Panc1 (cell line): ENCODE measurements around the gene GNAI1. TPM values are rescaled to one million over a fixed set of nuclear protein-coding genes. Genes with fewer than 3 reads are reported as not detected.

Source experiments
- ATAC-seq: fragments of 200-7000 bp; cut with Tn5 transposase; 2 replicates; pipeline ENCODE4 v1.9.1; 2020; ENCODE audit warnings: mild to moderate bottlenecking, moderate library complexity
- BruUV-seq: library from RNA; stranded (reverse); fragments of 400-500 nt; replicated peaks from 2 replicates; lab custom pipeline; 2021; lab: Mats Ljungman, UMichigan
- CTCF ChIA-PET: fragments of 300-600 bp; sonication (Branson Sonifier 250); formaldehyde crosslinking; loops from one replicate; lab custom pipeline; 2022; ENCODE audit warnings: antibody characterized with exemption; lab: Charles Lee
- POLR2A ChIA-PET: fragments of 300-600 bp; sonication (Branson Sonifier 250); formaldehyde crosslinking; loops from one replicate; lab custom pipeline; 2022; ENCODE audit warnings: antibody characterized with exemption; lab: Charles Lee
- DNase-seq: peaks from one replicate; pipeline ENCODE4 v3.0.0-alpha.2; 2010; ENCODE audit warnings: low read depth, low spot score
- H3K27ac ChIP-seq: 2 replicates; pipeline ENCODE4 v1.5.1; 2011; ENCODE audit warnings: mild to moderate bottlenecking, low read length, inconsistent platforms
- H3K27me3 ChIP-seq: fragments of 200-500 bp; sonication (Bioruptor generic); 2 replicates; pipeline ENCODE4 v1.6.0; 2014; ENCODE audit warnings: low read length, inconsistent platforms; ENCODE audit not compliant: control insufficient read depth, insufficient read depth
- H3K36me3 ChIP-seq: fragments of 200-500 bp; sonication (Bioruptor generic); 2 replicates; pipeline ENCODE4 v1.5.1; 2014; ENCODE audit warnings: inconsistent platforms, mild to moderate bottlenecking, low read length, moderate library complexity; ENCODE audit not compliant: control insufficient read depth, insufficient read depth
- H3K4me1 ChIP-seq: 2 replicates; pipeline ENCODE4 v1.5.1; 2011; ENCODE audit warnings: inconsistent platforms, mild to moderate bottlenecking, low read length, moderate library complexity; ENCODE audit not compliant: control insufficient read depth, insufficient read depth
- H3K4me3 ChIP-seq, 2 experiments: 2 replicates each; pipeline ENCODE4 v1.5.1; 2011 to 2012; ENCODE audit warnings: low read depth in 2 of 2, low read length in 2 of 2, mild to moderate bottlenecking in 2 of 2, inconsistent platforms in 1 of 2, moderate library complexity in 1 of 2
- H3K9me3 ChIP-seq: fragments of 200-500 bp; sonication (Bioruptor generic); 2 replicates; pipeline ENCODE4 v1.5.1; 2014; ENCODE audit warnings: low read depth, mild to moderate bottlenecking, inconsistent platforms, low read length, moderate library complexity; ENCODE audit not compliant: control insufficient read depth, insufficient read depth
- POLR2AphosphoS5 ChIP-seq: IDR thresholded peaks from 2 replicates; pipeline ENCODE4 v1.6.1; 2012; ENCODE audit warnings: mild to moderate bottlenecking, low read depth, low read length, moderate library complexity
- SIN3A ChIP-seq: IDR thresholded peaks from 2 replicates; pipeline ENCODE4 v1.6.1; 2012; ENCODE audit warnings: low read depth, mild to moderate bottlenecking, low read length, moderate library complexity, borderline replicate concordance; ENCODE audit not compliant: insufficient read depth
- TCF7L2 ChIP-seq: IDR thresholded peaks from 2 replicates; pipeline ENCODE4 v1.6.1; 2011; ENCODE audit warnings: mild to moderate bottlenecking, low read depth, low read length, inconsistent platforms
- in situ Hi-C: cut with HindIII; loops from 2 replicates; pipeline ENCODE4 v1.10.0; 2016; ENCODE audit warnings: low sequenced_read_pairs, low pct_unique_long_range_greater_than_20kb
- intact Hi-C: fragments of 100-400 bp; cut with micrococcal nuclease; formaldehyde crosslinking; loops from one replicate; pipeline ENCODE4 v1.10.0; 2022; ENCODE audit not compliant: unreplicated experiment
- total RNA-seq: library from RNA; stranded (reverse); gene quantifications from one replicate; pipeline ENCODE4 v1.2.1, GENCODE V29; 2021; ENCODE audit not compliant: unreplicated experiment
- TF ChIP-seq, protein P1 (sequence below): fragments of 450-650 bp; IDR thresholded peaks from 2 replicates; pipeline ENCODE4 v1.5.1; 2017; ENCODE audit warnings: mild to moderate bottlenecking
- TF ChIP-seq, protein P2 (sequence below), 2 experiments: IDR thresholded peaks; 2 replicates each; pipeline ENCODE4 v1.6.1; 2011 to 2012; ENCODE audit warnings: low read depth in 2 of 2, control low read depth in 1 of 2, low read length in 1 of 2, mild to moderate bottlenecking in 1 of 2, moderate library complexity in 1 of 2; ENCODE audit not compliant: insufficient read depth in 1 of 2

Gene GNAI1
- total RNA-seq, 1 experiment from 2014 or later, result 19.2 TPM

DNA sequence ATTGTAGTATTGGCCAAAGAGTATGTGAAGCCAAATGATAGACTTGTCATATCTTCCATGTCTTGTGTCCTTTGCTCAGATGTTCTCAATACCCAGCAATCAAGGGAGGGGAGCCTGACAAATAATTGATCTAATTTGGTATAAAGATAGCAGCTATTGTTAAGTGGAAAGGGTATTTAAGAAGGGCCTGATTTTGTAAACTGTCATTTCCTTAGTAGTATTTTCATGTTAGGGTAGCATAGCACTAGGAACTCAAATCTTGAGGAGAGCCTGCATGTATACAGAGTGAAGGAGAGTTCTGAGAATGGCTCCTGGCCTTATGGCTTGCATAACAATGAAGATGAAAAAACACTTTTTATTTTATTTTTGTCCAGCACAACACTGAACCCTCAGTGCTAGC lies 53.1 kb downstream of the GNAI1 start:
- Histone ChIP-seq H3K36me3 (no peaks in the 10 kb centered on the region), H3K27ac (no peak overlapping the region), H3K4me3 (no peak overlapping the region), H3K9me3 (no peaks in the 10 kb centered on the region), H3K27me3 (no peaks in the 10 kb centered on the region), H3K4me1 (peaks cover 9% of the 10 kb centered on the region)
- no peak for ATAC-seq
- no peak for TF ChIP-seq SIN3A
- no peak for TF ChIP-seq POLR2AphosphoS5
- TF ChIP-seq, protein P1, sequence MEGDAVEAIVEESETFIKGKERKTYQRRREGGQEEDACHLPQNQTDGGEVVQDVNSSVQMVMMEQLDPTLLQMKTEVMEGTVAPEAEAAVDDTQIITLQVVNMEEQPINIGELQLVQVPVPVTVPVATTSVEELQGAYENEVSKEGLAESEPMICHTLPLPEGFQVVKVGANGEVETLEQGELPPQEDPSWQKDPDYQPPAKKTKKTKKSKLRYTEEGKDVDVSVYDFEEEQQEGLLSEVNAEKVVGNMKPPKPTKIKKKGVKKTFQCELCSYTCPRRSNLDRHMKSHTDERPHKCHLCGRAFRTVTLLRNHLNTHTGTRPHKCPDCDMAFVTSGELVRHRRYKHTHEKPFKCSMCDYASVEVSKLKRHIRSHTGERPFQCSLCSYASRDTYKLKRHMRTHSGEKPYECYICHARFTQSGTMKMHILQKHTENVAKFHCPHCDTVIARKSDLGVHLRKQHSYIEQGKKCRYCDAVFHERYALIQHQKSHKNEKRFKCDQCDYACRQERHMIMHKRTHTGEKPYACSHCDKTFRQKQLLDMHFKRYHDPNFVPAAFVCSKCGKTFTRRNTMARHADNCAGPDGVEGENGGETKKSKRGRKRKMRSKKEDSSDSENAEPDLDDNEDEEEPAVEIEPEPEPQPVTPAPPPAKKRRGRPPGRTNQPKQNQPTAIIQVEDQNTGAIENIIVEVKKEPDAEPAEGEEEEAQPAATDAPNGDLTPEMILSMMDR, result no peak
- in situ Hi-C loops, result no loop called here
- DNase-seq, result no peak
- ChIA-PET CTCF (no interaction called here), POLR2A (no interaction called here)
- no TSS peak for BruUV-seq
- intact Hi-C loops, result no loop called here

DNA sequence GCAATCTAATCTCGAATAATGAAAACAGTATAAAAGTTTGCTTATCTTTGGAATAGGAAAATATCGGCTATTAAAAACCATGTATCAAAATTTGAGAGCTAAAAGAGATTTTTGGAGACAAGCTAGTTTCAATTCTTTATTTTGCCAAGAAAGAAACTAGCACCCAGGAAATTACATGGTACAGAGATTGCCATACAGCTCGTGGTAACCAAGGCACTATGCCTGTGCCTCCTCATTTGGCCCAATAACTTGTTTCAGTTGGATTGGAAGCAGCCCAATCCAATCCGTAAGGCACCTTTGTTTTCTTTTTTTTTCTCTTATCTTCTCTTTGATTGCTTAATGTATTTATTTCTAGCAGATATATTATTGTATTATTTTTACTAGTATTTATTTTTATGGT lies 55.0 kb downstream of the GNAI1 start:
- no peak for ATAC-seq
- DNase-seq, result no peak
- Histone ChIP-seq H3K4me1 (peaks cover 9% of the 10 kb centered on the region), H3K36me3 (no peaks in the 10 kb centered on the region), H3K4me3 (no peak overlapping the region), H3K27me3 (no peaks in the 10 kb centered on the region), H3K27ac (no peak overlapping the region), H3K9me3 (no peaks in the 10 kb centered on the region)
- BruUV-seq, result no TSS peak
- in situ Hi-C loops (no loop called here), intact Hi-C loops (no loop called here)
- CTCF ChIA-PET, result interaction anchor here (0.6 kb wide), 1 partner anchor 19 kb away, joined by 3 read pairs; no protein-coding TSS in a partner anchor
- POLR2A ChIA-PET, result no interaction called here
- TF ChIP-seq, protein P1, result no peak
- TF ChIP-seq TCF7L2 (no peak), POLR2AphosphoS5 (no peak), SIN3A (no peak)
- TF ChIP-seq, protein P2, sequence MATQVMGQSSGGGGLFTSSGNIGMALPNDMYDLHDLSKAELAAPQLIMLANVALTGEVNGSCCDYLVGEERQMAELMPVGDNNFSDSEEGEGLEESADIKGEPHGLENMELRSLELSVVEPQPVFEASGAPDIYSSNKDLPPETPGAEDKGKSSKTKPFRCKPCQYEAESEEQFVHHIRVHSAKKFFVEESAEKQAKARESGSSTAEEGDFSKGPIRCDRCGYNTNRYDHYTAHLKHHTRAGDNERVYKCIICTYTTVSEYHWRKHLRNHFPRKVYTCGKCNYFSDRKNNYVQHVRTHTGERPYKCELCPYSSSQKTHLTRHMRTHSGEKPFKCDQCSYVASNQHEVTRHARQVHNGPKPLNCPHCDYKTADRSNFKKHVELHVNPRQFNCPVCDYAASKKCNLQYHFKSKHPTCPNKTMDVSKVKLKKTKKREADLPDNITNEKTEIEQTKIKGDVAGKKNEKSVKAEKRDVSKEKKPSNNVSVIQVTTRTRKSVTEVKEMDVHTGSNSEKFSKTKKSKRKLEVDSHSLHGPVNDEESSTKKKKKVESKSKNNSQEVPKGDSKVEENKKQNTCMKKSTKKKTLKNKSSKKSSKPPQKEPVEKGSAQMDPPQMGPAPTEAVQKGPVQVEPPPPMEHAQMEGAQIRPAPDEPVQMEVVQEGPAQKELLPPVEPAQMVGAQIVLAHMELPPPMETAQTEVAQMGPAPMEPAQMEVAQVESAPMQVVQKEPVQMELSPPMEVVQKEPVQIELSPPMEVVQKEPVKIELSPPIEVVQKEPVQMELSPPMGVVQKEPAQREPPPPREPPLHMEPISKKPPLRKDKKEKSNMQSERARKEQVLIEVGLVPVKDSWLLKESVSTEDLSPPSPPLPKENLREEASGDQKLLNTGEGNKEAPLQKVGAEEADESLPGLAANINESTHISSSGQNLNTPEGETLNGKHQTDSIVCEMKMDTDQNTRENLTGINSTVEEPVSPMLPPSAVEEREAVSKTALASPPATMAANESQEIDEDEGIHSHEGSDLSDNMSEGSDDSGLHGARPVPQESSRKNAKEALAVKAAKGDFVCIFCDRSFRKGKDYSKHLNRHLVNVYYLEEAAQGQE (IDR thresholded peaks at IDR 0.05; ENCODE audit: insufficient read depth in 1 of 2, low read depth in 2 of 2, low read length in 1 of 2), result no peak
